ENCODE measurements around the gene ROR2. TPM values are rescaled to one million over a fixed set of nuclear protein-coding genes. Genes with fewer than 3 reads are reported as not detected.

ROR2 gene
- polyA plus RNA-seq, 3 donors, result not detected

DNA sequence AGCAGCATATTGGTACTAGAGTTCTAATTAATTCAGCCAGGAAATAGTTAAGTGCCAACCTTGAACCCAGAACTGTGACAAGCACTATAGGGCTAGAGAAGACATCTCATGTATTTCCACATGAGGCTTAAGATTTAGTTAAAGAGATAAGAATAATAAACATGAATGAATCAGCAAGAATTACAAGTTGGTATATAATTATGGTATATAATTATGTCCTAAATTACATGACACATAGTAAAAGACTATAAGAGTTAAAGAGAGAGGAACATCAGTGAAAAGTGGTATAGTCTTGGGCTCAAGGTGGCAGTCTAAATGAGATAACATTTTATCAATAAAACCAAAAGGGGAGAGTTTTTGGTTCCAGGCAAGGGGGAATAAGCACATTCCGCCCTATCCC lies 303.3 kb downstream of the ROR2 start:
- H3K27ac Mint-ChIP-seq, result no peak overlapping the region
- no peaks in the 10 kb centered on the region for H3K36me3 Mint-ChIP-seq
- no peaks in the 10 kb centered on the region for H3K4me1 ChIP-seq (ENCODE audit: control insufficient read depth in 1 of 2, insufficient read depth in 2 of 2, low read length in 2 of 2)
- H3K9me3 Mint-ChIP-seq, result peaks cover 0 to 5% (median 3%) of the 10 kb centered on the region in 7 donors
- H3K36me3 ChIP-seq (replicated peaks in 1 of 2; ENCODE audit: control insufficient read depth in 1 of 2, insufficient read depth in 2 of 2, low read length in 2 of 2), result no peaks in the 10 kb centered on the region
- H3K4me2 ChIP-seq (replicated peaks; ENCODE audit: extremely low read depth, low read length, poor library complexity, severe bottlenecking), result no peak overlapping the region
- H3K4me3 ChIP-seq (replicated peaks in 1 of 3; ENCODE audit: low read depth in 2 of 3, low read length in 3 of 3), result no peak overlapping the region
- WGBS (ENCODE audit: insufficient coverage), result no CpG with 5 or more reads among the region's 1 CpG
- TF ChIP-seq, protein P1, sequence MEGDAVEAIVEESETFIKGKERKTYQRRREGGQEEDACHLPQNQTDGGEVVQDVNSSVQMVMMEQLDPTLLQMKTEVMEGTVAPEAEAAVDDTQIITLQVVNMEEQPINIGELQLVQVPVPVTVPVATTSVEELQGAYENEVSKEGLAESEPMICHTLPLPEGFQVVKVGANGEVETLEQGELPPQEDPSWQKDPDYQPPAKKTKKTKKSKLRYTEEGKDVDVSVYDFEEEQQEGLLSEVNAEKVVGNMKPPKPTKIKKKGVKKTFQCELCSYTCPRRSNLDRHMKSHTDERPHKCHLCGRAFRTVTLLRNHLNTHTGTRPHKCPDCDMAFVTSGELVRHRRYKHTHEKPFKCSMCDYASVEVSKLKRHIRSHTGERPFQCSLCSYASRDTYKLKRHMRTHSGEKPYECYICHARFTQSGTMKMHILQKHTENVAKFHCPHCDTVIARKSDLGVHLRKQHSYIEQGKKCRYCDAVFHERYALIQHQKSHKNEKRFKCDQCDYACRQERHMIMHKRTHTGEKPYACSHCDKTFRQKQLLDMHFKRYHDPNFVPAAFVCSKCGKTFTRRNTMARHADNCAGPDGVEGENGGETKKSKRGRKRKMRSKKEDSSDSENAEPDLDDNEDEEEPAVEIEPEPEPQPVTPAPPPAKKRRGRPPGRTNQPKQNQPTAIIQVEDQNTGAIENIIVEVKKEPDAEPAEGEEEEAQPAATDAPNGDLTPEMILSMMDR (IDR thresholded peaks at IDR 0.05), result no peak
- DNase-seq, result no peak
- no peaks in the 10 kb centered on the region for H4K20me1 ChIP-seq (ENCODE audit: insufficient read depth, low read length)
- peaks cover 0 to 4% of the 10 kb centered on the region in 2 donors for H3K9me3 ChIP-seq (replicated peaks in 1 of 2; ENCODE audit: control insufficient read depth in 1 of 2, insufficient read depth in 1 of 2, low read length in 2 of 2)
- H3K79me2 ChIP-seq (ENCODE audit: insufficient read depth, low read length), result no peaks in the 10 kb centered on the region
- intact Hi-C loops (cut with micrococcal nuclease), result no loop called here
- H3K4me3 Mint-ChIP-seq, result no peak overlapping the region
- no peak overlapping the region for H3K27ac ChIP-seq (ENCODE audit: low read depth in 1 of 2, low read length in 2 of 2)
- H3K27me3 Mint-ChIP-seq (ENCODE audit: low read depth in 3 of 3), result peaks cover 5 to 13% (median 9%) of the 10 kb centered on the region in 3 donors
- H2AFZ ChIP-seq (ENCODE audit: insufficient read depth, low read depth, low read length, poor library complexity, severe bottlenecking), result no peak overlapping the region
- H3K27me3 ChIP-seq (ENCODE audit: control insufficient read depth in 2 of 2, insufficient read depth in 2 of 2, low read length in 2 of 2), result peaks cover 2% of the 10 kb centered on the region in 2 donors
- no peaks in the 10 kb centered on the region for H3K4me1 Mint-ChIP-seq
- H3K9ac ChIP-seq (ENCODE audit: insufficient read depth, low read length, poor library complexity, severe bottlenecking), result no peak overlapping the region

DNA sequence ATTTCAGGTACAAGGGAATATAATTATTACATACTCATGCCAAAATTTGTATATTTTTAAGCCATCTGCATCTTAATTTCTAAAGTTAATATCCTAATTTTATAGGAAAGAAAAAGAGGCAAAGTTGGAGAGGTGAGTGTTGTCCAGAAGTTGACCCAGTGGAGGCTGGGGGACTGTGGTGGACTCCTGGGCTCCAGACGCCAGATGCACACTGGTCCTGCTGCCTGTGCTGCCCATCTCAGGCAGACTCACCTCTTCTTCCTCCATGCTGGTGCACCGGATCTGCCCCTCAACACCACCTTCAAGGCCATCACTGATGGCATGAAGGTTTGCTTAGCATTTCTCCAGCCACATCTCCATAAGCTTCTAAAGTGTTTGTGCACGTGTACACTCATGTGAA lies 305.6 kb downstream of the ROR2 start:
- Histone ChIP-seq H3K36me3 (replicated peaks in 1 of 2; ENCODE audit: control insufficient read depth in 1 of 2, insufficient read depth in 2 of 2, low read length in 2 of 2) (no peaks in the 10 kb centered on the region), H3K27ac (ENCODE audit: low read depth in 1 of 2, low read length in 2 of 2) (no peak overlapping the region), H3K9ac (ENCODE audit: insufficient read depth, low read length, poor library complexity, severe bottlenecking) (no peak overlapping the region), H3K4me2 (replicated peaks; ENCODE audit: extremely low read depth, low read length, poor library complexity, severe bottlenecking) (no peak overlapping the region), H3K4me3 (replicated peaks in 1 of 3; ENCODE audit: low read depth in 2 of 3, low read length in 3 of 3) (no peak overlapping the region), H2AFZ (ENCODE audit: insufficient read depth, low read depth, low read length, poor library complexity, severe bottlenecking) (no peak overlapping the region), H4K20me1 (ENCODE audit: insufficient read depth, low read length) (no peaks in the 10 kb centered on the region), H3K9me3 (replicated peaks in 1 of 2; ENCODE audit: control insufficient read depth in 1 of 2, insufficient read depth in 1 of 2, low read length in 2 of 2) (peaks cover 4 to 10% of the 10 kb centered on the region in 2 donors), H3K79me2 (ENCODE audit: insufficient read depth, low read length) (no peaks in the 10 kb centered on the region), H3K27me3 (ENCODE audit: control insufficient read depth in 2 of 2, insufficient read depth in 2 of 2, low read length in 2 of 2) (no peaks in the 10 kb centered on the region), H3K4me1 (ENCODE audit: control insufficient read depth in 1 of 2, insufficient read depth in 2 of 2, low read length in 2 of 2) (no peaks in the 10 kb centered on the region)
- intact Hi-C loops (cut with micrococcal nuclease), result no loop called here
- DNase-seq, result no peak
- H3K27me3 Mint-ChIP-seq (ENCODE audit: low read depth in 3 of 3), result peaks cover 2 to 14% (median 4%) of the 10 kb centered on the region in 3 donors
- peaks cover 6 to 14% (median 10%) of the 10 kb centered on the region in 7 donors for H3K9me3 Mint-ChIP-seq
- no peaks in the 10 kb centered on the region for H3K36me3 Mint-ChIP-seq
- WGBS (ENCODE audit: insufficient coverage), result 100% methylated on average over 1 of the region's 3 CpGs
- H3K4me1 Mint-ChIP-seq, result no peaks in the 10 kb centered on the region
- no peak overlapping the region for H3K4me3 Mint-ChIP-seq
- TF ChIP-seq, protein P1 (IDR thresholded peaks at IDR 0.05), result no peak
- peak overlapping the region in 1 of 7 donors; percentile 59 for H3K27ac Mint-ChIP-seq
